Measurements from ENCODE around the gene WAS.

The WAS gene

GRCh38 chrX:48714573-48714972 lies 31.0 kb downstream of the WAS start:
- no peak for DNase-seq

- no peak for DNase-seq
These were observed 31.5 kb downstream of the WAS start for GRCh38 chrX:48715072-48715471.

- DNase-seq = no peak
These were observed 32.4 kb downstream of the WAS start for GRCh38 chrX:48715876-48716502.

- DNase-seq = no peak
These were observed 36.4 kb downstream of the WAS start for GRCh38 chrX:48719958-48720357.

GRCh38 chrX:48720577-48721250 lies 37.1 kb downstream of the WAS start:
- no peak for DNase-seq

GRCh38 chrX:48721916-48722315 lies 38.3 kb downstream of the WAS start:
- DNase-seq = no peak

GRCh38 chrX:48726596-48726995 lies 43.0 kb downstream of the WAS start:
- no peak for DNase-seq

GRCh38 chrX:48728653-48729052 lies 45.1 kb downstream of the WAS start:
- no peak for DNase-seq

GRCh38 chrX:48736303-48736702 lies 52.7 kb downstream of the WAS start:
- DNase-seq = no peak

- no peak for DNase-seq
These were observed 53.2 kb downstream of the WAS start for GRCh38 chrX:48736878-48737212.

- DNase-seq = peak; percentile 60
These were observed 53.8 kb downstream of the WAS start for GRCh38 chrX:48737213-48737938.

- DNase-seq = no peak
These were observed 54.3 kb downstream of the WAS start for GRCh38 chrX:48737940-48738339.

Measured in GOT3 (cell line).